GM12878 (cell line): ENCODE results near the gene DLGAP3. TPM values are rescaled to one million over a fixed set of nuclear protein-coding genes. Genes with fewer than 3 reads are reported as not detected.

Experiments
- ATAC-seq: fragments of 200-7000 bp; cut with Tn5 transposase; 3 replicates; pipeline ENCODE4 v1.9.1; 2020; ENCODE audit warnings: mild to moderate bottlenecking, moderate library complexity
- BruUV-seq: library from RNA; stranded (reverse); fragments of 400-500 nt; replicated peaks from 2 replicates; lab custom pipeline; 2021; lab: Mats Ljungman, UMichigan
- CTCF ChIA-PET: fragments of 300-600 bp; sonication (Branson Sonifier 250); formaldehyde crosslinking; extraction: SDS; loops from one replicate; lab custom pipeline; 2021; ENCODE audit warnings: inconsistent platforms; lab: Yijun Ruan, JAX
- POLR2A ChIA-PET: fragments of 350-600 bp; formaldehyde crosslinking; extraction: SDS; loops from one replicate; lab custom pipeline; 2021; ENCODE audit warnings: inconsistent platforms; lab: Charles Lee
- RAD21 ChIA-PET: fragments of 300-600 bp; sonication (Branson Sonifier 250); formaldehyde crosslinking; loops from one replicate; lab custom pipeline; 2023; ENCODE audit warnings: antibody characterized with exemption; ENCODE audit not compliant: unreplicated experiment; lab: Charles Lee
- SMC1A ChIA-PET: fragments of 300-600 bp; sonication (Branson Sonifier 250); formaldehyde crosslinking; loops from one replicate; lab custom pipeline; 2023; ENCODE audit not compliant: unreplicated experiment, uncharacterized antibody; lab: Charles Lee
- DNase-seq: peaks from one replicate; pipeline ENCODE4 v3.0.0-alpha.2; 2011; ENCODE audit warnings: low read depth, low spot score
- FAIRE-seq: peaks from 3 replicates; lab custom pipeline; 2011; peaks lifted over from hg19 to GRCh38; lab: Jason Lieb, UNC
- H2AFZ ChIP-seq: 2 replicates; pipeline ENCODE4 v1.6.0; 2011; ENCODE audit warnings: low read depth, low read length, control low read depth; ENCODE audit not compliant: control insufficient read depth
- H3K27ac ChIP-seq: 2 replicates; pipeline ENCODE4 v1.5.1; 2011; ENCODE audit warnings: control low read depth; ENCODE audit not compliant: control insufficient read depth, insufficient read depth
- H3K27me3 ChIP-seq, 2 experiments: replicated peaks in 1 of 2; 2 replicates each; pipeline versions ENCODE4 v1.6.0 to v1.6.1; 2011; ENCODE audit warnings: low read length in 1 of 2; ENCODE audit not compliant: control insufficient read depth in 2 of 2, insufficient read depth in 2 of 2
- H3K36me3 ChIP-seq, 2 experiments: 2 replicates each; pipeline ENCODE4 v1.5.1; 2011; ENCODE audit warnings: low read length in 1 of 2; ENCODE audit not compliant: control insufficient read depth in 2 of 2, insufficient read depth in 2 of 2
- H3K4me1 ChIP-seq: 2 replicates; pipeline ENCODE4 v1.6.1; 2011; ENCODE audit warnings: mild to moderate bottlenecking, low read length, moderate library complexity, mixed read lengths; ENCODE audit not compliant: control insufficient read depth, insufficient read depth
- H3K4me2 ChIP-seq: 2 replicates; pipeline ENCODE4 v1.6.0; 2011; ENCODE audit warnings: control low read depth; ENCODE audit not compliant: control insufficient read depth, insufficient read depth
- H3K4me3 ChIP-seq: fragments of 200-600 bp; sonication (generic); 2 replicates; pipeline ENCODE4 v1.5.1; 2016
- H3K79me2 ChIP-seq: 2 replicates; pipeline ENCODE4 v1.6.0; 2011; ENCODE audit warnings: low read length; ENCODE audit not compliant: control insufficient read depth, insufficient read depth
- H3K9ac ChIP-seq: 2 replicates; pipeline ENCODE4 v1.8.0; 2011; ENCODE audit warnings: low read length, control low read depth, mixed read lengths; ENCODE audit not compliant: control insufficient read depth, insufficient read depth
- H3K9me3 ChIP-seq: replicated peaks from 3 replicates; pipeline ENCODE4 v1.5.1; 2011; ENCODE audit warnings: mild to moderate bottlenecking, low read length; ENCODE audit not compliant: control insufficient read depth, insufficient read depth
- H4K20me1 ChIP-seq: 2 replicates; pipeline ENCODE4 v1.6.0; 2011; ENCODE audit not compliant: control insufficient read depth, insufficient read depth
- DPF2 ChIP-seq: fragments of 450-650 bp; IDR thresholded peaks from 2 replicates; pipeline ENCODE4 v1.6.1; 2017; ENCODE audit warnings: mild to moderate bottlenecking
- EZH2 ChIP-seq: IDR thresholded peaks from 2 replicates; pipeline ENCODE4 v1.6.1; 2012; ENCODE audit warnings: low read depth, mild to moderate bottlenecking, control low read depth, inconsistent platforms, low read length, borderline replicate concordance; ENCODE audit not compliant: control insufficient read depth
- FOXM1 ChIP-seq: IDR thresholded peaks from 2 replicates; pipeline ENCODE4 v1.6.1; 2012; ENCODE audit warnings: low read depth, mild to moderate bottlenecking, inconsistent platforms, low read length, moderate library complexity
- IKZF1 ChIP-seq: fragments of 450-650 bp; conservative IDR thresholded peaks from 2 replicates; pipeline ENCODE4 v1.6.1; 2017; ENCODE audit warnings: antibody characterized with exemption, mild to moderate bottlenecking
- IRF4 ChIP-seq: IDR thresholded peaks from 2 replicates; pipeline ENCODE4 v1.6.1; 2011; ENCODE audit warnings: low read depth, low read length
- KAT2A ChIP-seq: conservative IDR thresholded peaks from 2 replicates; pipeline ENCODE4 v1.6.1; 2011; ENCODE audit warnings: low read depth, low read length; ENCODE audit not compliant: control insufficient read depth
- LARP7 ChIP-seq: fragments of 450-650 bp; IDR thresholded peaks from 2 replicates; pipeline ENCODE4 v1.6.1; 2017; ENCODE audit warnings: mild to moderate bottlenecking
- RAD21 ChIP-seq: IDR thresholded peaks from 2 replicates; pipeline ENCODE4 v1.6.1; 2011; ENCODE audit warnings: mild to moderate bottlenecking, low read depth, low read length, moderate library complexity; ENCODE audit not compliant: insufficient read depth
- RAD51 ChIP-seq: fragments of 450-650 bp; IDR thresholded peaks from 2 replicates; pipeline ENCODE4 v1.6.1; 2016; ENCODE audit warnings: moderate library complexity, mild to moderate bottlenecking, inconsistent platforms
- SUPT20H ChIP-seq: IDR thresholded peaks from 2 replicates; pipeline ENCODE4 v1.6.1; 2011; ENCODE audit warnings: low read depth, mild to moderate bottlenecking, low read length, moderate library complexity, borderline replicate concordance; ENCODE audit not compliant: control insufficient read depth
- TCF7 ChIP-seq: IDR thresholded peaks from 2 replicates; pipeline ENCODE4 v1.6.1; 2014; ENCODE audit warnings: antibody characterized with exemption, borderline replicate concordance
- ZNF217 ChIP-seq: fragments of 450-650 bp; IDR thresholded peaks from 2 replicates; pipeline ENCODE4 v1.6.1; 2017; ENCODE audit warnings: antibody characterized with exemption, mild to moderate bottlenecking
- WGBS: methylation state at CpG from one replicate; pipeline ENCODE4 v1.1.6; 2016; ENCODE audit warnings: low lambda C conversion rate; ENCODE audit not compliant: insufficient replicate concordance, insufficient coverage; ENCODE audit errors: missing lambda C conversion rate; 5-methylcytosine and 5-hydroxymethylcytosine counted together
- in situ Hi-C: fragments of 300-500 bp; cut with MboI; formaldehyde crosslinking; loops from 9 replicates; pipeline ENCODE4 v1.14.3; 2018; ENCODE audit warnings: mixed read lengths
- intact Hi-C: fragments of 100-400 bp; cut with micrococcal nuclease; formaldehyde crosslinking; loops from one replicate; pipeline ENCODE4 v1.14.2; 2022; ENCODE audit not compliant: unreplicated experiment
- polyA plus RNA-seq, 11 experiments: library from polyadenylated mRNA; depleted of rRNA in 4 of 11; unstranded in 6 of 11; stranded (reverse) in 5 of 11; fragments of >200 nt; fragmentation: Nextera tagmentation in 4 of 11; fragmentation: Illumina TruSeq in 1 of 11; extraction: Ambion mirVana in 4 of 11; extraction: Trizol in 1 of 11; gene quantifications; 1 replicate in 1 of 11; 2 replicates in 10 of 11; pipeline versions ENCODE4 v1.2.1 to v1.2.3, GENCODE V29; 2011 to 2016; ENCODE audit warnings: inconsistent platforms in 2 of 11, missing spikeins in 2 of 11, low read depth in 1 of 11
- total RNA-seq, 4 experiments: library from RNA; depleted of rRNA in 3 of 4; stranded (reverse); fragments of >200 nt in 3 of 4; fragmentation: Illumina TruSeq in 1 of 4; extraction: Trizol in 1 of 4; gene quantifications; 2 replicates each; pipeline versions ENCODE4 v1.2.1 to v1.2.3, GENCODE V29; 2013 to 2021
- TF ChIP-seq, protein P1 (sequence below), 3 experiments: IDR thresholded peaks in 2 of 3; conservative IDR thresholded peaks in 1 of 3; 2 replicates each; pipeline ENCODE4 v1.5.1; 2011; ENCODE audit warnings: low read depth in 3 of 3, low read length in 3 of 3, mild to moderate bottlenecking in 3 of 3, control low read depth in 2 of 3, moderate library complexity in 2 of 3, inconsistent platforms in 1 of 3, mixed read lengths in 1 of 3; ENCODE audit not compliant: control insufficient read depth in 2 of 3, insufficient read depth in 1 of 3; ENCODE audit errors: extremely low read depth in 1 of 3
- TF ChIP-seq, protein P2 (sequence below): IDR thresholded peaks from 2 replicates; pipeline ENCODE4 v1.6.1; 2011; ENCODE audit warnings: borderline replicate concordance, low read depth, mild to moderate bottlenecking, moderate library complexity, low read length; ENCODE audit not compliant: insufficient read depth, poor library complexity, severe bottlenecking

DLGAP3 gene
- total and polyA plus RNA-seq, 10 of the 15 experiments (the other 5 are each of a cell fraction or from before 2014, with no cell fraction given), result 0.03 to 0.15 (median 0.08) TPM; not detected in 4

DNA sequence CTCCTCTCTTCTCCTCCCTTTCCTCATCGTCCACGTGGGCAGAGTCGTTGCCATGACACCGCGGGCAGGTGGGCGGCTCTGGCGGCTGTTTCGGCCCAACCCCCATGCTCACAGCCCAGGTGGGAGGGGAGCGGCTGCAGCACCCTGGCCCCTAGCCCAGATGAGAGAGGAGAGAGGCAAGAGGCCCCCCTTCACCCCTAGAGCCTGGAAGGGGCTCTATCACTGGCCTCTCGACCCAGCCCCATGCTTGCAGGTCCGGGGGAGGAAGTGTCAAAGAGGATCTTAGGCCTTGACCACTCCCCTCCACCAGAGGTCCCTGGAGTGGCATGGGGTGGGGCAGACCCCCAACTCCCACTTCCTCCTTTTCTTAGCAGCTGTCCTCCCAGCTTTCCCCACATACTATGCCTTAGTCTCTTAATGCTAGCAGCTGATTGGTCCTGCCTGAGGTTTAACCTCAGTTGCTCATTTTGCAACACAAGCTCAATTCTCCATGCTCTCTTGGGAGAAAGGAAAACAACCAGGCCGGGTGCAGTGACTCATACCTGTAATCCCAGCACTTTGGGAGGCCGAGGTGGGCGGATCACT, 10.4 kb downstream of the DLGAP3 start (continued):
- TF ChIP-seq ZNF217 (peak; percentile 56; the same call in 1 of the 2 replicates), SUPT20H (no peak), IKZF1 (peak; percentile 81), RAD21 (peak; percentile 19; the same call in 1 of the 2 replicates), IRF4 (peak; percentile 82), DPF2 (peak; percentile 64; the same call in 1 of the 2 replicates)
- TF ChIP-seq, protein P1, sequence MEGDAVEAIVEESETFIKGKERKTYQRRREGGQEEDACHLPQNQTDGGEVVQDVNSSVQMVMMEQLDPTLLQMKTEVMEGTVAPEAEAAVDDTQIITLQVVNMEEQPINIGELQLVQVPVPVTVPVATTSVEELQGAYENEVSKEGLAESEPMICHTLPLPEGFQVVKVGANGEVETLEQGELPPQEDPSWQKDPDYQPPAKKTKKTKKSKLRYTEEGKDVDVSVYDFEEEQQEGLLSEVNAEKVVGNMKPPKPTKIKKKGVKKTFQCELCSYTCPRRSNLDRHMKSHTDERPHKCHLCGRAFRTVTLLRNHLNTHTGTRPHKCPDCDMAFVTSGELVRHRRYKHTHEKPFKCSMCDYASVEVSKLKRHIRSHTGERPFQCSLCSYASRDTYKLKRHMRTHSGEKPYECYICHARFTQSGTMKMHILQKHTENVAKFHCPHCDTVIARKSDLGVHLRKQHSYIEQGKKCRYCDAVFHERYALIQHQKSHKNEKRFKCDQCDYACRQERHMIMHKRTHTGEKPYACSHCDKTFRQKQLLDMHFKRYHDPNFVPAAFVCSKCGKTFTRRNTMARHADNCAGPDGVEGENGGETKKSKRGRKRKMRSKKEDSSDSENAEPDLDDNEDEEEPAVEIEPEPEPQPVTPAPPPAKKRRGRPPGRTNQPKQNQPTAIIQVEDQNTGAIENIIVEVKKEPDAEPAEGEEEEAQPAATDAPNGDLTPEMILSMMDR (IDR thresholded peaks at IDR 0.05 in 2 of 3, conservative IDR thresholded peaks at IDR 0.05 in 1 of 3; ENCODE audit: control insufficient read depth in 2 of 3, extremely low read depth in 1 of 3, insufficient read depth in 1 of 3, low read depth in 3 of 3, low read length in 3 of 3), result peak; percentile 18 to 25 (median 25); a peak in 4 of 6 replicates

DNA sequence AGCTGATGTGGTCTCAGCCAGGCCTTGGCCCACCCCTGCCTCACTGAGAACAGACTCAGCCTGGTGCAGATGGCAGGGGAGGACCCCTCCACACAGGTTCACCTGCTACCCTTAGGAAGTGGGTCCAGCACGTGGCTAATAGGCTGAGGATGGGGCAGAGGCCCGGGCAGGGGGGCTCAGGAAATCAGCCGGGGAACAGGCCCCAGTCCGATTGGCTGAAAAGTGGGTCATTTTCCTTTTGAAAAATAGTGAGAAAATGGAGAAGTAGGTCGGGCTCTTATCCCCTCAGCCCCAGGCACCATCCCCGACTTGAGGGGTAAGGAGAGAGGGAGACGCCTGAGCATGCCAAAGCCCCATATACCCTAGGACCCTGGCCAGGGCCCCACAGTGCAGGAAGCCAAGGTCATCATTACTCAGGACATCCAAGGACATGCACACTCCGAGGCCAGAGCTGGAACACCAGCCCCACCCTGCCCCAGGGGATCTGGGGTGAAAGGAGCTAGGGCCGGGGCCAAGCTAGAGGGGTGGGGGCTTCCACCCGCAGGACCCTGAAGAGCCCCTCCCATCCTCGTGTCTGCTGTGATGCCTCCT, 11.0 kb downstream of the DLGAP3 start:
- no peaks in the 10 kb centered on the region for H3K79me2 ChIP-seq
- no peak overlapping the region for H3K4me2 ChIP-seq
- peaks cover 14% of the 10 kb centered on the region for H3K4me1 ChIP-seq
- in situ Hi-C loops (no loop called here), intact Hi-C loops (no loop called here)
- ChIA-PET CTCF (interaction anchor here (1.1 kb wide), 1 partner anchor 20 kb away, joined by 3 read pairs; no protein-coding TSS in a partner anchor), SMC1A (interaction anchor here (1.1 kb wide), 1 partner anchor 62 kb away, joined by 3 read pairs; no protein-coding TSS in a partner anchor), RAD21 (no interaction called here), POLR2A (interaction anchor here (0.6 kb wide), 1 partner anchor 283 kb away, joined by 3 read pairs; no protein-coding TSS in a partner anchor)
- no peaks in the 10 kb centered on the region for H3K9me3 ChIP-seq
- H3K4me3 ChIP-seq, result no peak overlapping the region
- no peaks in the 10 kb centered on the region for H4K20me1 ChIP-seq
- H3K27ac ChIP-seq, result no peak overlapping the region
- BruUV-seq, result no TSS peak
- WGBS, result 12% methylated on average over 10 of the region's 11 CpGs
- DNase-seq, result no peak
- peak; percentile 14; the same call in 2 of the 3 replicates for ATAC-seq
- H3K27me3 ChIP-seq, result no peaks in the 10 kb centered on the region; a peak in 2 of 4 replicates
- FAIRE-seq, result no peak
- H2AFZ ChIP-seq, result peak overlapping the region; percentile 19; the same call in 1 of the 2 replicates
- no peak overlapping the region for H3K9ac ChIP-seq
- no peaks in the 10 kb centered on the region for H3K36me3 ChIP-seq
- TF ChIP-seq EZH2 (no peak), RAD51 (no peak), KAT2A (no peak), FOXM1 (no peak), TCF7 (no peak), LARP7 (no peak)
- TF ChIP-seq, protein P2, sequence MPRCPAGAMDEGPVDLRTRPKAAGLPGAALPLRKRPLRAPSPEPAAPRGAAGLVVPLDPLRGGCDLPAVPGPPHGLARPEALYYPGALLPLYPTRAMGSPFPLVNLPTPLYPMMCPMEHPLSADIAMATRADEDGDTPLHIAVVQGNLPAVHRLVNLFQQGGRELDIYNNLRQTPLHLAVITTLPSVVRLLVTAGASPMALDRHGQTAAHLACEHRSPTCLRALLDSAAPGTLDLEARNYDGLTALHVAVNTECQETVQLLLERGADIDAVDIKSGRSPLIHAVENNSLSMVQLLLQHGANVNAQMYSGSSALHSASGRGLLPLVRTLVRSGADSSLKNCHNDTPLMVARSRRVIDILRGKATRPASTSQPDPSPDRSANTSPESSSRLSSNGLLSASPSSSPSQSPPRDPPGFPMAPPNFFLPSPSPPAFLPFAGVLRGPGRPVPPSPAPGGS, result no peak
